Fibroblast of lung (primary cell): ENCODE measurements around the gene KCNK2.

ENCODE experiments used
- CTCF ChIP-seq, 2 donors: IDR thresholded peaks in 1 of 2; conservative IDR thresholded peaks in 1 of 2; 1 replicate in 1 of 2; 2 replicates in 1 of 2; pipeline ENCODE4 v1.5.1; 2011 to 2012; ENCODE audit warnings: low read length in 2 of 2, control low read depth in 1 of 2, inconsistent platforms in 1 of 2, low read depth in 1 of 2, mild to moderate bottlenecking in 1 of 2
- EZH2 ChIP-seq: IDR thresholded peaks from 2 replicates; pipeline ENCODE4 v1.5.1; 2012; ENCODE audit warnings: low read length, control low read depth, mild to moderate bottlenecking; ENCODE audit errors: missing control alignments

- TF ChIP-seq CTCF (conservative IDR thresholded peaks at IDR 0.05 in 1 of 2, IDR thresholded peaks at IDR 0.05 in 1 of 2; ENCODE audit: low read depth in 1 of 2, low read length in 2 of 2) (no peak), EZH2 (no peak)
Observed at GRCh38 chr1:215056584-215056983, 26.0 kb upstream of the KCNK2 start.
